Endothelial cell of umbilical vein (primary cell): ENCODE measurements around the gene YARS2. TPM values are rescaled to one million over a fixed set of nuclear protein-coding genes. Genes with fewer than 3 reads are reported as not detected.

Source experiments
- BruUV-seq: library from RNA; stranded (reverse); fragments of 400-500 nt; replicated peaks from 2 replicates; lab custom pipeline; 2021; lab: Mats Ljungman, UMichigan
- CTCF ChIA-PET: fragments of 300-600, 350-600 bp; sonication (Branson Sonifier 250); formaldehyde crosslinking; loops from one replicate; lab custom pipeline; 2021; ENCODE audit warnings: antibody characterized with exemption, inconsistent platforms; lab: Charles Lee
- POLR2A ChIA-PET: fragments of 300-600, 350-600 bp; sonication (Branson Sonifier 250); formaldehyde crosslinking; loops from one replicate; lab custom pipeline; 2021; ENCODE audit warnings: antibody characterized with exemption, inconsistent platforms; lab: Charles Lee
- DNase-seq: peaks from one replicate; pipeline ENCODE4 v3.0.0-alpha.2; 2011; ENCODE audit warnings: low read depth, low spot score
- FAIRE-seq: peaks from 2 replicates; lab custom pipeline; 2011; peaks lifted over from hg19 to GRCh38; lab: Jason Lieb, UNC
- H2AFZ ChIP-seq: 2 replicates; pipeline ENCODE4 v1.6.0; 2012; ENCODE audit warnings: low read depth, low read length, control low read depth, inconsistent platforms
- H3K27ac ChIP-seq: 2 replicates; pipeline ENCODE4 v1.5.1; 2011; ENCODE audit warnings: low read depth, mild to moderate bottlenecking, control low read depth, low read length, moderate library complexity; ENCODE audit not compliant: insufficient read depth
- H3K27me3 ChIP-seq, 2 experiments: 2 replicates each; pipeline versions ENCODE4 v1.6.0 to v1.6.1; 2011; ENCODE audit warnings: low read length in 2 of 2, mixed read lengths in 1 of 2; ENCODE audit not compliant: control insufficient read depth in 2 of 2, insufficient read depth in 2 of 2
- H3K36me3 ChIP-seq, 2 experiments: 2 replicates in 1 of 2; 3 replicates in 1 of 2; pipeline ENCODE4 v1.5.1; 2011; ENCODE audit warnings: low read length in 2 of 2, mild to moderate bottlenecking in 1 of 2, moderate library complexity in 1 of 2; ENCODE audit not compliant: control insufficient read depth in 2 of 2, insufficient read depth in 2 of 2; ENCODE audit errors: extremely low read depth in 1 of 2
- H3K4me1 ChIP-seq: 3 replicates; pipeline ENCODE4 v1.5.1; 2011; ENCODE audit warnings: mild to moderate bottlenecking, low read length; ENCODE audit not compliant: control insufficient read depth, insufficient read depth; ENCODE audit errors: extremely low read depth
- H3K4me2 ChIP-seq: 2 replicates; pipeline ENCODE4 v1.6.1; 2011; ENCODE audit warnings: low read length, control low read depth, mixed read lengths; ENCODE audit not compliant: insufficient read depth
- H3K4me3 ChIP-seq, 3 experiments: fragments of 200-600 bp in 1 of 3; sonication (generic), shearing (Covaris generic) in 1 of 3; replicated peaks in 1 of 3; 2 replicates each; pipeline ENCODE4 v1.5.1; 2011 to 2016; ENCODE audit warnings: control low read depth in 3 of 3, low read length in 3 of 3, mild to moderate bottlenecking in 2 of 3, inconsistent platforms in 1 of 3, low read depth in 1 of 3, moderate library complexity in 1 of 3; ENCODE audit not compliant: insufficient read depth in 1 of 3
- H3K79me2 ChIP-seq: 2 replicates; pipeline ENCODE4 v1.6.0; 2012; ENCODE audit warnings: low read length, inconsistent platforms; ENCODE audit not compliant: control insufficient read depth, insufficient read depth
- H3K9ac ChIP-seq: replicated peaks from 2 replicates; pipeline ENCODE3; 2011; ENCODE audit warnings: low read length, control low read depth; ENCODE audit not compliant: insufficient read depth; ENCODE audit errors: extremely low read depth
- H3K9me1 ChIP-seq: replicated peaks from 3 replicates; pipeline ENCODE4 v1.6.0; 2011; ENCODE audit warnings: mild to moderate bottlenecking, low read length; ENCODE audit not compliant: control insufficient read depth, insufficient read depth; ENCODE audit errors: extremely low read depth
- H3K9me3 ChIP-seq: replicated peaks from 2 replicates; pipeline ENCODE4 v1.5.1; 2012; ENCODE audit warnings: low read length, inconsistent platforms; ENCODE audit not compliant: control insufficient read depth, insufficient read depth
- H4K20me1 ChIP-seq: replicated peaks from 2 replicates; pipeline ENCODE3; 2011; ENCODE audit warnings: mild to moderate bottlenecking, low read length; ENCODE audit not compliant: control insufficient read depth, insufficient read depth; ENCODE audit errors: extremely low read depth
- EZH2 ChIP-seq: IDR thresholded peaks from 2 replicates; pipeline ENCODE4 v1.6.1; 2012; ENCODE audit warnings: borderline replicate concordance, low read depth, mild to moderate bottlenecking, moderate library complexity, low read length, inconsistent platforms; ENCODE audit not compliant: severe bottlenecking
- FOS ChIP-seq: IDR thresholded peaks from 2 replicates; pipeline ENCODE4 v1.6.1; 2011; ENCODE audit warnings: mild to moderate bottlenecking, low read length, moderate library complexity, borderline replicate concordance; ENCODE audit not compliant: insufficient read depth
- GATA2 ChIP-seq: IDR thresholded peaks from 2 replicates; pipeline ENCODE4 v1.7.0; 2011; ENCODE audit warnings: low read depth, mild to moderate bottlenecking, moderate library complexity, mixed read lengths, low read length; ENCODE audit not compliant: insufficient read length, insufficient read depth
- JUN ChIP-seq: IDR thresholded peaks from 2 replicates; pipeline ENCODE4 v1.6.1; 2011; ENCODE audit warnings: borderline replicate concordance, low read depth; ENCODE audit not compliant: insufficient read length, insufficient read depth
- MAX ChIP-seq: IDR thresholded peaks from 2 replicates; pipeline ENCODE4 v1.6.1; 2011; ENCODE audit not compliant: insufficient read depth, insufficient read length
- MYC ChIP-seq: IDR thresholded peaks from one replicate; pipeline ENCODE4 v1.6.1; 2011; ENCODE audit warnings: mild to moderate bottlenecking, low read depth, low read length
- POLR2A ChIP-seq: IDR thresholded peaks from 2 replicates; pipeline ENCODE4 v1.6.1; 2012; ENCODE audit warnings: low read depth, mild to moderate bottlenecking, control low read depth, low read length
- POLR2AphosphoS5 ChIP-seq: IDR thresholded peaks from 2 replicates; pipeline ENCODE4 v1.6.1; 2012; ENCODE audit warnings: low read depth, mild to moderate bottlenecking, control low read depth, low read length, moderate library complexity; ENCODE audit not compliant: insufficient read depth
- dilution Hi-C: fragments of 300-500 bp; cut with MboI; formaldehyde crosslinking; loops from one replicate; pipeline ENCODE4 v1.15.0; 2019; ENCODE audit warnings: low sequenced_read_pairs; ENCODE audit not compliant: extremely low pct_ligation_motif_present
- intact Hi-C: fragments of 100-400 bp; cut with micrococcal nuclease; formaldehyde crosslinking; loops from one replicate; pipeline ENCODE4 v1.10.0; 2022
- polyA plus RNA-seq, 4 experiments: library from polyadenylated mRNA; depleted of rRNA in 3 of 4; stranded (reverse) in 3 of 4; unstranded in 1 of 4; fragments of >200 nt; gene quantifications; 2 replicates each; pipeline versions ENCODE4 v1.2.1 to v1.2.3, GENCODE V29; 2011 to 2012; ENCODE audit warnings: missing spikeins in 1 of 4
- total RNA-seq: library from RNA; stranded (reverse); gene quantifications from 2 replicates; pipeline ENCODE4 v1.2.3, GENCODE V29; 2021
- TF ChIP-seq, protein P1 (sequence below), 2 donors: IDR thresholded peaks; 1 replicate in 1 of 2; 2 replicates in 1 of 2; pipeline ENCODE4 v1.5.1; 2011; ENCODE audit warnings: low read length in 2 of 2, mild to moderate bottlenecking in 2 of 2, moderate library complexity in 2 of 2, control low read depth in 1 of 2, inconsistent platforms in 1 of 2, low read depth in 1 of 2; ENCODE audit not compliant: insufficient read depth in 1 of 2; ENCODE audit errors: extremely low read depth in 1 of 2

YARS2 gene
- total and polyA plus RNA-seq, 2 donors (not counting 3 experiments of a cell fraction or from before 2014, with no cell fraction given), result 24.6 to 26.8 TPM

DNA sequence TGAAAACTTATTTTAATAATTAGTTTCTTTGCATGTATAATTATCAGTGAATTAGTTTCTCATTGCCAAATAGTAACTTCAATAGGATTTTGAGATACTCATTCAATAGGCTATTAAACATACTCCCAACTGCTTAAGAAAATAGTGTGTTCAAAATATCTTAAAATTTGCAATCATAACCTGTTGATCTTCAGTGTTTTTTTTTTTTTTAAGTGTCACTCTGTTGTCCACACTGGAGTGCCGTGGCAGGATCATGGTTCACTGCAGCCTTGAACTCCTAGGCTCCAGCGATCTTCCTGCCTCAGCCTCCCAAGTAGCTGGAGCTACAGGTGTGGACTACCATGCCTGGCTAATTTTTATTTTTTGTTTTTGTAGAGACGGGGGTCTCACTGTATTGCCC is 1.5 kb upstream of the YARS2 start:
- Histone ChIP-seq H4K20me1 (no peaks in the 10 kb centered on the region), H3K27me3 (peaks cover 2 to 5% of the 10 kb centered on the region in 2 experiments), H3K9me3 (no peaks in the 10 kb centered on the region), H3K9ac (no peak overlapping the region), H3K9me1 (no peaks in the 10 kb centered on the region), H3K27ac (no peak overlapping the region), H3K4me3 (no peak overlapping the region), H3K4me2 (no peak overlapping the region), H3K4me1 (peaks cover 13% of the 10 kb centered on the region), H3K79me2 (peaks cover 19% of the 10 kb centered on the region), H2AFZ (no peak overlapping the region), H3K36me3 (peaks cover 0 to 3% of the 10 kb centered on the region in 2 experiments)
- FAIRE-seq (no peak), DNase-seq (no peak)
- TF ChIP-seq MAX (no peak), GATA2 (no peak), MYC (no peak), JUN (no peak), POLR2A (no peak), POLR2AphosphoS5 (no peak), FOS (no peak), EZH2 (no peak)
- TF ChIP-seq, protein P1, sequence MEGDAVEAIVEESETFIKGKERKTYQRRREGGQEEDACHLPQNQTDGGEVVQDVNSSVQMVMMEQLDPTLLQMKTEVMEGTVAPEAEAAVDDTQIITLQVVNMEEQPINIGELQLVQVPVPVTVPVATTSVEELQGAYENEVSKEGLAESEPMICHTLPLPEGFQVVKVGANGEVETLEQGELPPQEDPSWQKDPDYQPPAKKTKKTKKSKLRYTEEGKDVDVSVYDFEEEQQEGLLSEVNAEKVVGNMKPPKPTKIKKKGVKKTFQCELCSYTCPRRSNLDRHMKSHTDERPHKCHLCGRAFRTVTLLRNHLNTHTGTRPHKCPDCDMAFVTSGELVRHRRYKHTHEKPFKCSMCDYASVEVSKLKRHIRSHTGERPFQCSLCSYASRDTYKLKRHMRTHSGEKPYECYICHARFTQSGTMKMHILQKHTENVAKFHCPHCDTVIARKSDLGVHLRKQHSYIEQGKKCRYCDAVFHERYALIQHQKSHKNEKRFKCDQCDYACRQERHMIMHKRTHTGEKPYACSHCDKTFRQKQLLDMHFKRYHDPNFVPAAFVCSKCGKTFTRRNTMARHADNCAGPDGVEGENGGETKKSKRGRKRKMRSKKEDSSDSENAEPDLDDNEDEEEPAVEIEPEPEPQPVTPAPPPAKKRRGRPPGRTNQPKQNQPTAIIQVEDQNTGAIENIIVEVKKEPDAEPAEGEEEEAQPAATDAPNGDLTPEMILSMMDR (IDR thresholded peaks at IDR 0.05; ENCODE audit: extremely low read depth in 1 of 2, insufficient read depth in 1 of 2, low read depth in 1 of 2, low read length in 2 of 2), result no peak
- ChIA-PET POLR2A (no interaction called here), CTCF (interaction anchor here (1.7 to 4.8 kb wide), 4 partner anchors 162 to 1278 kb away, joined by 5 to 143 read pairs (median 50); partner anchors contain the start of gene ALG10)
- intact Hi-C loops, result loop anchor here (5.0 kb wide), 1 partner anchor 680 kb away; the partner anchor contains the start of gene SYT10
- dilution Hi-C loops, result no loop called here
- no TSS peak for BruUV-seq
